GM19099 (cell line): ENCODE data around the gene B4GALT5.

Experiments used
- POLR2A ChIP-seq: IDR thresholded peaks from 3 replicates; pipeline ENCODE4 v1.6.1; 2011; ENCODE audit warnings: low read depth; ENCODE audit not compliant: insufficient read length; ENCODE audit errors: extremely low read depth

The B4GALT5 gene

DNA sequence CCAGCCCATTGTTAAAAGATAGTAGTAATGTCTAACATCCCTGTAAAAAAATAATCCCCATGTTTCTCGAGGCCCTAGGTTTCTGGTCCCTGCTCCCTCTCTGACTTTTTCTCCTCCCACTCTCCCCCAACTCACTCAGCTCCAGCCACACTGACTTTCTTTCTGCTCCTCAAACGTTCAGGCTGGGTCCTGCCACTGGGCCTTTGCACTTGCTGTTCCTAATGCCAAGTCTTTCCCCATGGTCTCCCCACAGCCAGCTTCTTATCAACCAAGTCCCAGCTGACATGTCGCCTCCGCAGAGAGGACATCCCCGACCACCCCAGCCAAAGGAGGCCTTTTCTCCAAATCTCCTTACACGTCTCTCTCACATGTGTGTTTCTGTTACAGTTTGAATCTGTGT, 123.9 kb downstream of the B4GALT5 start:
- no peak for TF ChIP-seq POLR2A

DNA sequence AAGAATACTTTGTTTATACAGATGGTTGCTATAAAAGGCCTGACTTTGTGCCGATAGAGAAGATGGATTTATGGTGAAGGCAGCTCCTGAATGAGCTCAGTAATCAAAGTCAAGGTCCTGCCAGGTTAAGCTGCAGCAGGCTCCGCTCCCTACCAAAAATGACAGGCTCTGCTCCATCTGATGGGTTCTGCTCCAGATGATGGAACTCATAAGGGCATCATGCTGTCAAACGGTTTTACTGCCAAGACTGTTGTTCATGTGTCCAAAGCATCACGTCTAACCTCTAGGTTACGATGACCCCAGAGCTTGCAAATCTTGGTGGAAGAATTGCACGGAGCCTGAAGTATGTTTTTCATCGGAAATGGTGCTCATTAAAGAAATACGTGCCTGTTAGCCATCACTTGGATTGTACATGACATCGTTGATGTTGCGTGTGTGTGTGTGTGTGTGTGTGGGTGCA, 126.5 kb downstream of the B4GALT5 start:
- no peak for TF ChIP-seq POLR2A

DNA sequence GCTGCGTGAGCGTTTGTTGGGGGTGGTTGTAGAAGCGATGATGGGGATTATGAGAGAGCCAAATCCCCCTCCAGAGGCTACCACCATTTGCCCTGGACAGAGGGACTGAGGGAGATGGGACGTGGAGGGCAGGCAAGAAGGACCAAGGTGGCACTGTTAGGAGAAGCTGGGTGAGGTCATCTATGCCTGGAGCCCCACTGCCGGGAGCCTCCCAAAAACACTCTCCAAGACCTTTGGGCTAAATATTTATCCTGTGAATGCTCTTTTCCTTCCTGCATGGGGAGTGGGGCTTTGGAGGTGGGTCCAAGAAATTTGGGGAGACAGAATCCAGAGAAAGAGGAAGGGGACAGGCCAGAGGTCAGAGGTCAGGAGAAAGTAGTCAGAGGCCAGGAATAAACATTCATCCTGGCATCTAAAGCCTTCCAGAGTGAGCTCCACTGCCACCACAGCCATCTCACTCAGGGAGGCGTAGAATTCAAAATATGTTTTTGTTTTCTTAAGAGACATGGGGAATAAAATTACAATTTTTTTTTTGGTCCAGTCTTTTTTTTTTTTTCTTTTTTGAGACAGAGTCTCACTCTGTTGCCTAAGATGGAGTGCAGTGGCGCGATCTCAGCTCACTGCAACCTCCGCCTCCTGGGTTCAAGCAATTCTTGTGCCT, 128.0 kb downstream of the B4GALT5 start:
- TF ChIP-seq POLR2A, result no peak

DNA sequence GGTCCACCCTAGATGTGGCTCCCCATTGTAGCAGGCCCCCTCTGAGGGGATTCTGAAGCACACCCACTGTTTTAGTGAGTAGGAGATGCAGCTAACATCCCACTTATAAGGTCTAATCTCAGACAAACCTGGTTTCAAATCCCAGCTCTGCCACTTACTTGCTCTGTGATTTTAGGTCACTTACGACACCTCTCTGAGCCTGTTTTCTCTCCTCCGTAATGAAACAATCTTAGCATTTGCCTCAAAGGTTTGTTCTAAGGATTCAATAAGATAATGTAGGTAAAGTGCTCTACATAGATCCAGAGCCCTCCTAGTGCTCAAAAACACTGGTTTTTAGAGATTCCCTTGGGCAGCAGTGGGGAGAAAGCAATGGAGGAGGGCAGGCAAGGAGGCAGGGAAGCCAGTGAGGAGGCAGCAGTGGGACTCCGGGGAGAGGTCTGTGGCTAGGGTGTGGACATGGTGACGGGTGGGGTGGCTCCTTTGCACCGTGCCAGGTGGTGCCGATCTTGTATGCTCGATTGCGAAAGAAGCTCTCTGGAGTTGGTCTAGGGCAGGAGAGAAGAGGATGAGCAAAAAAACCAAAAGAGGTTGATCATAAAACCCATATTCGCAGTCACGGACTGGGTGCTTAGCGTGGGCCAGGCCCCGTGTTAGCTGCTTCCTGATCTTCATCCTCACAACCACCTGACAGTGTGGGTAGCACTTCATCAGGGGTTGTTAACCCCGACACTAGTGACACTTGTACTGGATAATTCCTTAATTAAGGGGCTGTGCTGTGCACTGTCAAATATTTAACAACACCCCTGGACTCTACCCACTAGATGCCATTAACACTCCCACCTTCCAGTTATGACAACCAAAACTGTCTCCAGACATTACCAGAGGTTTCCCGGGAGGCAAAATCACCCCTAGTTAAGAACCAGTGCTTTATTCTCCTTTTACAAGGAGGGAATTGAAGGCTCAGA, 129.0 kb downstream of the B4GALT5 start:
- no peak for TF ChIP-seq POLR2A

DNA sequence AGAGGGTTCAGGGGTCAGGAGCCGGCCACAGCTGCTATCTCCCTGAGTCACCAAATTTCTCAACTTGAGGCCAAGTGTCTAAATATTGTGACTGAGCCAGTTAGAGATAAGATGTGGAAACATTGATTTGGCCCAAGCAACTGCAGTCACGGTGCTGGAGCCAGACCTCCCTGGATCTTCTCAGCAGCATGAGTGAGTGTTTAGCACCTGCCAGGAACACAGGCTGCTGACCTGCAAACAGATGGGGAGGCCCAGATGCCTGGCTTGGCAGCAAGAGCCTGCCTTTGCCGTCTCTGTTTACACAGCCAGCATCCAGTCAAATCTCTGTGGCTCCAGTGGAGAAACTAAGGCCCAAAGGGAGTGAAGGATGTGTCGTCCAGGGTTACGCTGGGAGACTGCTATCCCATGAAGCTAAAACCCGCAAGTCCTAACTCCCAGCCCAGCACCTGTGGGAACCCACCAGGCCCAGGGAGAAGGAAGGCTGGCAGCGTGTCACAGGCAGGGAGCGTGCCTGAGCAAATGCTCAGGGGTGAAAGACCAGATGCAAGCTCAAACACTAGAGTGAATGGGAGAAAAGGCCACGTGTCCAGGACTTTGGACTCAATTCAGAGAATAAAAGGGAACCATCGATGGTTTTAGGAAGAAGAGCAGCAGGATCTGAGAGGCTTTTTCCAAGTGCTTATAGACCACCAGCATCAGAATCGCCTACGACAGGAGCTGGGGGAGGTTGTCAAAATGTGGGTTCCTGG, 129.8 kb downstream of the B4GALT5 start:
- no peak for TF ChIP-seq POLR2A

DNA sequence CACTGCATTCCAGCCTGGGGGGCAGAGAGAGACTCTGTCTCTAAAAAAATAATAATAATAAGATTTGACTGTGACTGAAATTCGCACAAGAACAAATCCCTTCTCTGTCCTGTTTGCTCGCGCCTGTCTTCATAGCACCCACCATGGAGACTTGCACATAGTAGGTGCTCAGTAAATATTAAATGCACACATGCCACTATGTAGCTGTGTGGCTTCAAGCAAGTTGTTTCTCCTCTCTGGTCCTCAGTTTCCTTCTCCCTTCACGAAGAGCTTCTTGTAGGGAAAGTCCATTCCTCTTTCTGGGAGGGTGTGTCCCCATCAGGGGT, 130.4 kb downstream of the B4GALT5 start:
- no peak for TF ChIP-seq POLR2A
